ENCODE measurements around the gene MPND. TPM values are rescaled to one million over a fixed set of nuclear protein-coding genes. Genes with fewer than 3 reads are reported as not detected.
"Not testable (repeated sequence)": the region's sequence is repeated elsewhere in the genome, so short reads cannot be mapped to it uniquely, and the experiment has no call there.

The MPND gene
- total RNA-seq, 1 donor from 2014 or later: 19.3 TPM

DNA sequence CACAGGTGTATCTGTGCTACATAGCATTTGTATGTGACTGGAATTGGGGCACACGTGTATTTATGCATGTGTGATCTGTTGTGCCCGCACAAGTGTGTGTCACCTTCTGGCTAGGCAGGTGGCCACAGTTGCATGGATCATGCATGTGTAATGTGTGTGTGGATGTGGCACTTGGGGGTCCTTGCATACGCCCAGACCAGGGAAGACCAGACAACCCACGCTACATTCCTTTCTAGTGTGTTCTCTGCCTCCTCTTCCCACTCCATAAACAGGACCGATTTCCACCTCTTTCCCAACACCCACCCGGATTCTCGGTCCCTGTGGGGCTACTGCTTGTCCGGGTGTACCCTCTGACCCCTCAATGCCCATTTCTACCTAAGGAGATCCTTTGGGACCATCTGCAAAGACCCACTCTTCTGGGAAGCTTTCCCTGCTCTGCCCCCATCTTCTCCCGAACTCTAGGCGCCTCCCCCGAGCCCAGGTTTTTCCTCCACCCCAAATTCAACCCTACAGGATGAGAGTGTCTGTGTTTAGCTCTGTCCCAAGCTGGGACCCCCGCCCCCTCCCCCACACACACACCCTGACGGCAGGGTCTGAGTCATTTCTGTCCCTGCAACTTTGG is 17.0 kb upstream of the MPND start:
- peaks cover 9% of the 10 kb centered on the region for H3K27me3 Mint-ChIP-seq (ENCODE audit: insufficient read depth)
- peaks cover 5% of the 10 kb centered on the region for H3K36me3 Mint-ChIP-seq (ENCODE audit: low read depth)
- intact Hi-C loops (cut with micrococcal nuclease): no loop called here
- peaks cover 5% of the 10 kb centered on the region for H3K9me3 Mint-ChIP-seq
- DNase-seq (ENCODE audit: low spot score): no peak
- H3K27ac Mint-ChIP-seq: no peak overlapping the region
- H3K4me1 Mint-ChIP-seq (ENCODE audit: low read depth): peaks cover 15% of the 10 kb centered on the region
- H3K4me3 Mint-ChIP-seq: peak overlapping the region; percentile 63

DNA sequence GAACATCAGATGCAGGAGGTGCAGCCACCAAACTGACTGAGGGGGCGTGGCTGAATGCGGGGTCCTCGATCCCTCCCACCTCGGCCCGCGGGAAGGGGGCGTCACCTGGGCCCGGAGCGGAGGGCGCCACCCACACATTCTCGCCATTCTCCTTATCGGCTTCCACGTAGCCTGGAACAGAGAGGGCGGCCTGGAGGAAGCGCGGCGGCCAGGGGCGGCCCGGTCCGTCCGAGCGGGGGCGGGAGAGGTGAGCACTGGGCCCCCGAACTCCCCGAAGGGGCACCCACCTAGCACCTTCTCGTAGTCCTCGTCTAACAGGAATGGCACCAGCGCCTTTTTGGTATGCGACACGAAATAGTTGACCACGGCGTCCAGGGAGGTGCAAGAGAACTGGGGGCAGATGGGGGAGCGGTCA is 16.5 kb upstream of the MPND start:
- Mint-ChIP-seq H3K9me3 (no peaks in the 10 kb centered on the region), H3K27me3 (ENCODE audit: insufficient read depth) (peaks cover 9% of the 10 kb centered on the region), H3K27ac (no peak overlapping the region), H3K4me3 (peak overlapping the region; percentile 84), H3K36me3 (ENCODE audit: low read depth) (peaks cover 5% of the 10 kb centered on the region), H3K4me1 (ENCODE audit: low read depth) (peaks cover 15% of the 10 kb centered on the region)
- intact Hi-C loops (cut with micrococcal nuclease): no loop called here
- DNase-seq (ENCODE audit: low spot score): no peak

DNA sequence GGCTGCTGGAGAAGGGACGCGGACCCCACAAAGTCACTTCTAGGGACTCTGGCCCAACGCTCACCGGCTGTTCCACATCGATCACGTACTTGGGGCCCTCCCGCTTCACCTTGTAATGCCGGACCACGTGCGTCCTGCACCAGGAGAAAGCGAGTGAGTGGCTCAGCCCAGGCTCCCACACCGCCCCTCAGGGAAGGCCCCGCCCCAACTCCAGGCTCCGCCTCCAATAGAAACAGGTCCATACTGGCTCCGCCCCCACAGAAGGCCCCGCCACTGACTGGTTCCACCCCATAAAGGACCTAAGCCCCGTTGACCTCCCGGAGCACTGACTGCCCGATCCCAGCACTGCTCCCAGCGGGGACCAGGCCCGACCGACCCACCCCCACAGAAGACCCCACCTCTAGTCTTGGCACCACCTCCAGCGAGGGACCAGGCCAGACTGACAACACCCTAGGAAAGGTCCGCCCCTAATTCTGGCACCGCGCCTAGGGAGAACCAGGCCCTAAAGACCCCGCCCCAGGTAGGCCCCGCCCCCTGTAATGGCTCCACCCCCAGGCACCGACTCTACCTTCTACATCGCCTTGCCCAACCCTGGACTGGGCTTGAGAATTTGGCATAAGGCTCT is 16.0 kb upstream of the MPND start:
- Mint-ChIP-seq H3K36me3 (ENCODE audit: low read depth) (peaks cover 5% of the 10 kb centered on the region), H3K4me1 (ENCODE audit: low read depth) (peaks cover 15% of the 10 kb centered on the region), H3K4me3 (peak overlapping the region; percentile 84), H3K27ac (peak overlapping the region; percentile 82), H3K9me3 (no peaks in the 10 kb centered on the region), H3K27me3 (ENCODE audit: insufficient read depth) (peaks cover 9% of the 10 kb centered on the region)
- intact Hi-C loops (cut with micrococcal nuclease): no loop called here
- DNase-seq (ENCODE audit: low spot score): peak; percentile 59

DNA sequence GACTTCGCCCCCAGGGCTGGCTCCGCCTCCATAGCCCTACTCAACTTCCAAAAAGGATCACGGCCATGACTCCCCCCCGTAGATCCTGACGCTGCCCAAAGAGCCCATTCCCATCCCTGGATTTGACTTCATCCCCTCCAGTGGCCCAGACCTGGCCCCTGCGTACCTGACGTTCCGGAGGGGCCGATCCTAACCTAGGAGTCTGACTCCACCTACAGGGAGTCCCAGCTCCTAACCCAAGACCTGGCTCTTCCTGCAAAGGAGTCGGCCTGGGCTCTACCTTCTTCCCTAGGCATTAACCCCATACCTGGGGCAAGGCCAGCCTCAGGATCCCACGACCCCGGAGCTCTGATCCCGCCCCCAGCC is 15.5 kb upstream of the MPND start:
- no peak for DNase-seq (ENCODE audit: low spot score)
- Mint-ChIP-seq H3K36me3 (ENCODE audit: low read depth) (peaks cover 5% of the 10 kb centered on the region), H3K4me3 (peak overlapping the region; percentile 84), H3K27me3 (ENCODE audit: insufficient read depth) (peaks cover 9% of the 10 kb centered on the region), H3K9me3 (no peaks in the 10 kb centered on the region), H3K27ac (peak overlapping the region; percentile 90), H3K4me1 (ENCODE audit: low read depth) (peaks cover 15% of the 10 kb centered on the region)
- intact Hi-C loops (cut with micrococcal nuclease): loop anchor here (1.0 to 2.0 kb wide), 8 partner anchors 15 to 309 kb away; partner anchors contain the start of genes CHAF1A, FSD1, MPND and UBXN6

DNA sequence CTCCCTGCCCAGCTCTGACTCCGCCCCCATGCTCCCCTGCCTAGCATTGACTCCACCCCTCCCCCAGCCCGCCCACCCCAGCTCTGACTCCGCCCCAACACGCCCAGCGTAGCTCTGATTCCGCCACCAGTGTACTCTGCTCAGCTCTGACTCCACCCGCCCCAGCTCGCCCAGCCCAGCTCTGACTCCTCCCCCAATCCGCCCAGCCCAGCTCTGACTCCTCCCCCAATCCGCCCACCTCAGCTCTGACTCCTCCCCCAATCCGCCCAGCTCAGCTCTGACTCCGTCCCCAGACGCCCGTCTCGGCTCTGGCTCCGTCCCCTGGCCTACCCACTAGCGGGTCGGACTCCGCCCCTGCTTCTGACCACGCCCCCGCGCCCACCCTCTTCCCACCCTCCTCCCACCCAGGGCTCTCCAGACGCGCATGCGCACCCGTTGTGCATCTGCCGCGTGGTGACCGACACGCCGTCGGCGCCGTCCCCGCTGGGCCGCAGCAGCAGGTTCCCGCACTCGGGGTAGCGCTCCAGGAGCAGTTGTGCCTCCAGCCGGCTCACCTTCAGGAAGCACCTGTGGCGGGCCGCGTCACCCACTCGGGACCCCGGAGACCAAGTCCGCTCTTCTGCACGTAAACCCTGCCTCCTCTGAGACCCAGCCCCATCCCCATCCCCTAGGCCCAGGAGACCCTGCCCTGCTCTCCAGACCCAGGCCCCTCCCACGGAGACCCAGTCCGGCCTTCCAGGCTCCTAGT is 14.9 kb upstream of the MPND start:
- Mint-ChIP-seq H3K27ac (peak overlapping the region; percentile 90), H3K27me3 (ENCODE audit: insufficient read depth) (peaks cover 9% of the 10 kb centered on the region), H3K9me3 (no peaks in the 10 kb centered on the region), H3K4me3 (peak overlapping the region; percentile 84), H3K36me3 (ENCODE audit: low read depth) (peaks cover 5% of the 10 kb centered on the region), H3K4me1 (ENCODE audit: low read depth) (peaks cover 15% of the 10 kb centered on the region)
- peak; percentile 87 for DNase-seq (ENCODE audit: low spot score)
- intact Hi-C loops (cut with micrococcal nuclease): loop anchor here (1.0 to 2.0 kb wide), 8 partner anchors 15 to 308 kb away; partner anchors contain the start of genes CHAF1A, FSD1, MPND and UBXN6

DNA sequence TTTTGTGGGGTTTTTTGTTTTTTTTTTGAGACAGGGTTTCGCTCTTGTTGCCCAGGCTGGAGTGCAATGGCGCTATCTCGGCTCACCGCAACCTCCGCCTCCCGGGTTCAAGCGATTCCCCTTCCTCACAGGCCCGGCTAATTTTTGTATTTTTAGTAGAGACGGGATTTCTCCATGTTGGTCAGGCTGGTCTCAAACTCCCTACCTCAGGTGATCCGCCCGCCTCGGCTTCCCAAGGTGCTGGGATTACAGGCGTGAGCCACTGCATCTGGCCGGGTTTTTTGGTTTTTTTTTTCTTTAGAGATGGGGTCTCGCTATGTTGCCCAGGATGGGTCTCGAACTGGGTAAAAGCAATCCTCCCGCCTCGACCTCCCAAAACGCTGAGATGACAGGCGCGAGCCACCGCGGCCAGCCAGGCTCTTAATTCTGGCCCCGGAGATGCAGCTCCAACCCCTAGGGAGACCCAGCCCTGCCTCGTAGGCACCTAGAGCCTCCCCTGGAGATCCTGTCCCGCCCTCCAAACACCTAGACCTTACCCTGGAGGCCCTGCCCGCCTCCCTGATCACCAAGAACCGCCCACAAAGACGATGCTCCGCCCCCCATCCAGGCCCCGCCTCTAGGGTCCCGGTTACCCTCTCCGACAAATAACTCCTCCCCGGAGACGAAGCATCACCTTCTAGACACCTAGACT is 14.2 kb upstream of the MPND start:
- H3K4me3 Mint-ChIP-seq: peak overlapping the region; percentile 84
- intact Hi-C loops (cut with micrococcal nuclease): loop anchor here (1.0 to 2.0 kb wide), 8 partner anchors 14 to 308 kb away; partner anchors contain the start of genes CHAF1A, FSD1, MPND and UBXN6
- not testable (repeated sequence) for H3K36me3 Mint-ChIP-seq (ENCODE audit: low read depth); DNase-seq (ENCODE audit: low spot score); H3K27me3 Mint-ChIP-seq (ENCODE audit: insufficient read depth); H3K9me3 Mint-ChIP-seq
- peak overlapping the region; percentile 90 for H3K27ac Mint-ChIP-seq
- H3K4me1 Mint-ChIP-seq (ENCODE audit: low read depth): peaks cover 15% of the 10 kb centered on the region

DNA sequence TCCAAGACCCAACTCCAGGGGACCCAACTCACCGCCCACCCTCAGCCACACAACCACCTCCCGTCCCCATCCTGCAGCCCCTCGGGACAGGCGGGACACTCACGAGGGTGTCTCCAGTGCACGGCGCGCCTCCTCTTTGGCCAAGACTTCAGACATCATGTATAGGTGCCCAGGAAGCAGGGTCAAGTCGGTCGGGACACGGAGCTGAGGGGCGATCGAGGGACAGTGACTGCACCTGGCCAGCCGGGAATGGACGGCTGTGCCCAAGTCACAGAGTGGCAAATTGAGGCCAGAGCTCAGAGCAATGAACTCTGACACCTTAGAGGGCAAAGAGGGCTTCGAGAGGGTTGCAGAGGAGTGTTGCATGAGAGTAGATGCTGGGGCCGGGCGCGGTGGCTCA is 13.5 kb upstream of the MPND start:
- Mint-ChIP-seq H3K27ac (no peak overlapping the region), H3K4me3 (peak overlapping the region; percentile 42)

DNA sequence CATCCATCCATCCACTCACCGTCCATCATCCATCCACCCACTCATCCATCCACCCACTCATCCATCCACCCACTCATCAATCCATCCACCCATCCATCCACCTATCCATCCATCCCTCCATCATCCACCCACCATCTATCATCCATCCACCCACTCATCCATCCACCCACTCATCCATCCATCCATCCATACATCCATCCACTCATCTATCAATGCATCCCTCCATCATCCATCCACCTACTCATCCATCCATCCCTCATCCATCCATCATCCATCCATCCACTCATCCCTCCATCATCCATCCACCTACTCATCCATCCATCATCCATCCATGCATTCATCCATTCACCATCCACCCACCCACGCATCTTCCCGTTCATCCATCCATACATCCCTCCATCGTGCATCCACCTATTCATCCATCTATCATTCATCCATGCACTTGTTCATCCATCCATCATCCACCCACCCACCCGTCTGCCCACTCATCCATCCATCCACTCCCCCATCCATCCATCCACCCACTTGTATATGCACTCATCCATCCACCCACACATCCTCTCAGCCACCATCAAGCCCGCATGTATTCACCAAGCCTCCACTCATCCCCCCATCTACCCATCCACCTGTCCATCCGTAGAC is 8.3 kb upstream of the MPND start:
- H3K4me3 Mint-ChIP-seq: no peak overlapping the region
- peaks cover 15% of the 10 kb centered on the region for H3K36me3 Mint-ChIP-seq (ENCODE audit: low read depth)
- H3K27me3 Mint-ChIP-seq (ENCODE audit: insufficient read depth): no peaks in the 10 kb centered on the region
- H3K4me1 Mint-ChIP-seq (ENCODE audit: low read depth): peaks cover 29% of the 10 kb centered on the region
- no peak for DNase-seq (ENCODE audit: low spot score)
- peak overlapping the region; percentile 18 for H3K27ac Mint-ChIP-seq
- peaks cover 13% of the 10 kb centered on the region for H3K9me3 Mint-ChIP-seq
- intact Hi-C loops (cut with micrococcal nuclease): no loop called here

More for the DNA sequence above, 13.5 kb upstream of the MPND start:
- no peak for DNase-seq (ENCODE audit: low spot score)
- peaks cover 14% of the 10 kb centered on the region for H3K36me3 Mint-ChIP-seq (ENCODE audit: low read depth)
- peaks cover 9% of the 10 kb centered on the region for H3K27me3 Mint-ChIP-seq (ENCODE audit: insufficient read depth)
- intact Hi-C loops (cut with micrococcal nuclease): loop anchor here (2.0 kb wide), 1 partner anchor 307 kb away; no protein-coding TSS in a partner anchor
- peaks cover 15% of the 10 kb centered on the region for H3K4me1 Mint-ChIP-seq (ENCODE audit: low read depth)
- peaks cover 6% of the 10 kb centered on the region for H3K9me3 Mint-ChIP-seq

DNA sequence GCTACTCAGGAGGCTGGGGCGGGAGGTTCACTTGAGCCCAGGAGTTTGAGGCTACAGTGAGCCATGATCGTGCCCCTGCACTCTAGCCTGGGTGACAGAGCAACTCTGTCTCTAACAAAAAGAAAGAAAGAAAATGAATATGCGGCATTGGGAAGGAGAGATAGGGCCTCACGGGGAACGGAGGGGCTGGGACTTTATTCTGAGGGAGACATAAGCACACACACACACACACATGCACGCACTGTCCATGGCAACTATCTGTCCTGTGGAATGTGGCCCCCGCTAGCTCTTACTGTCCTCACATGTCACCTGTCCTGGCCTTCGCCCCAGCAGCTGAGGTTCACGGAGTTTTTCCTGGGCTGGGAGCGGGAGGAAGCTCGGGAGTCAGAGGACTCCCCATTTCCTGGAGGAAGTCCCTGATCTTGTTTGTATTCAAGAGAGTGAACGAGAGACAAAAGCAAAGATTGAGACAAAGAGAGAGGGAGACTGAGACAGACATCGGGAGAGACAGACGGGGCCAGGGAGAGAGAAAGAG is 5.4 kb upstream of the MPND start:
- Mint-ChIP-seq H3K27ac (peak overlapping the region; percentile 89), H3K27me3 (ENCODE audit: insufficient read depth) (no peaks in the 10 kb centered on the region), H3K9me3 (peaks cover 13% of the 10 kb centered on the region), H3K4me3 (peak overlapping the region; percentile 81), H3K4me1 (ENCODE audit: low read depth) (peaks cover 29% of the 10 kb centered on the region), H3K36me3 (ENCODE audit: low read depth) (peaks cover 15% of the 10 kb centered on the region)
- intact Hi-C loops (cut with micrococcal nuclease): no loop called here
- DNase-seq (ENCODE audit: low spot score): no peak

DNA sequence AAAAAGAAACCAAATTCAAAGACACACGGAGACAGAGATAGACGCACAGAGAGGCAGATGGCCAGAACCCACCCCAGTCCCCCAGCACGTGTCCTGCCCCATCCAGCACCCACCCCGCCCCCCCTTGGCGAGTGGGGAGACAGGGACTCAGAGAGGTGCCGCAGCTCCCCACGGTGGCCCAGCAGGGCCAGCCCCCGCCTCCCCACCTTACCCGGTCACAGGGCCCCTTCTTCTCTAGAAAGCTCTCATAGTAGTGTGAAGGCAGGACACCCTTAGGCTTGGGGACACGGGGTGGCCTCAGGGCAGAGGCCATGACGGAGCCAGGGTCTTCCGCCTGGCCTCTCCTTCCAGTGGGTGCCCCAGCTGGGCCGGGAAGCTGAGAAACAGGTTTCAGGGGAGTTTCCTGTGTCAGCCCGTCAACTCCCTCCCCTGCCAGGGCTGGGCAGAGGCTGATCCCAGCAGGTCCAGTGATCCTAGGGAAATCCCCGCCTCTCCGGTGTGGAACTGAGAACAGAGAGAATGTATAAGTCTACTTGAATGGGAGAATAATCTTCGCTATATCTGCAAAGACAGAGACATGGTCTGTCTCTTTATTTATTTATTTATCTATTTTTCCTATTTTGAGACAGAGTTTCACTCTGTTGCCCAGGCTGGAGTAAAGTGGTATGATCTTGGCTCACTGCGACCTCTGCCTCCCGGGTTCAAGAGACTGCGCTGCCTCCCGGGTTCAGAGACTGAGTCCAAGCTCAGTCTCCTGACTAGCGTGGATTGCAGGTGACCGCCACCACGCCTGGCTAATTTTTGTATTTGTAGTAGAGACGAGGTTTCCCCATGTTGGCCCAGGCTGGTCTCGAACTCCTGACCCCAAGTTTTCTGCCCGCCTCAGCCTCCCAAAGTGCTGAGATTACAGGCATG is 4.7 kb upstream of the MPND start, which contains the start of gene STAP2:
Gene STAP2, minus strand, starts transcription at position 387 of the 915 bp plus-strand sequence. Its CDS starts 74 bp downstream, at position 313.
- Mint-ChIP-seq H3K4me3 (peak within 1 kb of the TSS; percentile 81), H3K27me3 (ENCODE audit: insufficient read depth) (no peaks in the 10 kb centered on the region), H3K27ac (peak within 1 kb of the TSS; percentile 89), H3K36me3 (ENCODE audit: low read depth) (peaks cover 14% of the 10 kb centered on the region), H3K9me3 (peaks cover 13% of the 10 kb centered on the region), H3K4me1 (ENCODE audit: low read depth) (peaks cover 29% of the 10 kb centered on the region)
- intact Hi-C loops (cut with micrococcal nuclease): loop anchor here (1.0 kb wide), 1 partner anchor 71 kb away; no protein-coding TSS in a partner anchor
- DNase-seq (ENCODE audit: low spot score): no peak

DNA sequence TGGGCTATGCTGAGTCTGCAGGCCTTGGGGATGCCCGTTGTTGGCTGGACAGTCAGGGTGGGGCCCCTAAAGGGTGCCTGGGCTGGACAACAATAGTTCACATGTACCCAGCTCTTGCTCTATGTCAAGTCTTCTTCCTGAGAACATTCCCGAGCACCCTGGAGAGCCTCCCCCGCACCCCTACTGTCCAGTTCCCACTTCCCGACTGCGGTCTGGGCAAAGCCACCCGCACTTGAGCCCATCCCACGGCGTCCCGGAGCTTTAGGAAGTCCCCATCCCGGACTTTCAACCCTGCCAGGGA is 1.1 kb upstream of the MPND start:
- H3K4me3 Mint-ChIP-seq: peak overlapping the region; percentile 91
- no peaks in the 10 kb centered on the region for H3K27me3 Mint-ChIP-seq (ENCODE audit: insufficient read depth)
- H3K27ac Mint-ChIP-seq: peak overlapping the region; percentile 90
- H3K9me3 Mint-ChIP-seq: no peaks in the 10 kb centered on the region
- intact Hi-C loops (cut with micrococcal nuclease): loop anchor here (1.0 to 2.0 kb wide), 7 partner anchors 10 to 769 kb away; partner anchors contain the start of genes APBA3, FSD1, HMG20B and UBXN6
- DNase-seq (ENCODE audit: low spot score): no peak
- peaks cover 3% of the 10 kb centered on the region for H3K36me3 Mint-ChIP-seq (ENCODE audit: low read depth)
- H3K4me1 Mint-ChIP-seq (ENCODE audit: low read depth): peaks cover 20% of the 10 kb centered on the region

Measured in activated T-helper 1 cell treated with anti-CD3 and anti-CD28 coated beads, Interleukin-12 subunit alpha, Interleukin-12 subunit beta, Interleukin-2, Interleukin-4 antibody, amounts not matched to agents 30 ng/mL and 10 ng/mL and 1 ng/mL, durations not matched to agents 14 hours and 24 hours and 36 hours (primary cell).